Stimulated activated CD4-positive, alpha-beta T cell treated with anti-CD3 and anti-CD28 coated beads, Interleukin-1b, Interleukin-23, amount 100 ng/mL, for 24 hours (primary cell): ENCODE results near the gene EXOSC7.

Source experiments
- DNase-seq, 4 experiments: peaks; one replicate each; pipeline ENCODE4 v3.0.0-alpha.2; 2020; ENCODE audit warnings: low read depth in 4 of 4, low spot score in 1 of 4

Gene EXOSC7

GRCh38 chr3:44992555-44993470, 16.8 kb downstream of the EXOSC7 start:
- no peak for DNase-seq

DNA sequence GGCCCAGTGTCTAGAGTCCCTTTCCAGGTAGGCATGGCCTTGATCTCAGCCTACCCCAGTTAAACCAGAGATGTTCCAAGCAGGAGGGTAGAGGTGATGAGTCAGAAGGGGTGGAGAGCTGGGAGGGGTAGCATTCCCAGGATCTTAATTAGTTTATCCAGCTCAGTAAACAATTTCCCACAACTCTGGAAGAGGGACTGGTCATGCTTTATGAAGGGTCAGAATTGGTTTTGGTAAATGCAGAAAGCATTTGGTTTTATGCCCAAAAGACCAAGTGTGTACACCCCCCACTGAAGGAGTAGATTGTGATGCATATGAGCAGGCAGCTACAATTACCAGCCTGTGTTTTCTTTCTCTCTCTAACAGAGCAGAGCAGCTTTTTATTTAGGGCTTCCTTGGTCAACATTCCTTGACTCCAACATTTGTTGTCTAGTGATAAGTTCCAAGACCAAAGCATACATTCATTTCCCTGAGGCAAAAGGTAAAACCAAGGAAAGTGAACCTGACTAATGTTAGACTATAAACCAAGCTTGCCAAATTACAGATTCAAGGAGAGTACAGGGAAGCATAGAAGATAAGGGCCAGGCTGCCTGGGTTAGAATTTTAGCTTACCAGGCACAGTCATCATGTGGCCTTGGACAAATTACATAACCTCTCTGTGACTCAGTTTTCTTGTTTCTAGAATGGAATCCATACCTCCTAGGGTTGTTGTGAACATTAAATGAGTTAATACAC, 17.6 kb downstream of the EXOSC7 start:
- no peak for DNase-seq

DNA sequence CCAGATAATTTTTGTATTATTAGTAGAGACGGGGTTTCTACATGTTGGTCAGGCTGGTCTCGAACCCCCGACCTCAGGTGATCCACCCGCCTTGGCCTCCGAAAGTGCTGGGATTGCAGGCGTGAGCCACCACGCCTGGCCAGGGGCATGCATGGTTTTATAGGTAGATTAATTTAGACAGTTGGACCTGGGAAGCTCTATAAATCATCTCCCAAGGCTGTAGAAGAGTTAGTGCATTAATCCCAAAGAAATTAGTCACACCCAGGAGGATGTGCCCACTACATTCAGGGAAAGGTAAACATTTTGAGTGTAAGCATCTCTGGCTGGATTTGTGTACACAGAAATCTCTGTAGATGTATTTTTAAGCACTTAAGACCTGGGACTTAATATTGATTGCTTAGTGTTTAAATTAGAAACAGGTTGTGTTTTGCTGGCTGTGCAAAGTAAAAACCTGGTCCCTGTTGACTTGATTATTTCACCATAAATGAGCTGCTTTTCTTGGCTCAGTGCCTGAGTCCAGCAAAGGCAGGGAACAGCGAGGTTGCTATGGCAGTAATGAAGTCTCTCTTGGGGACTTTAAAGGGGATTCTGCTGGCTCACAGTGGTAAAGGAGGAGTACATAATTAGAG, 19.2 kb downstream of the EXOSC7 start:
- DNase-seq, result no peak

DNA sequence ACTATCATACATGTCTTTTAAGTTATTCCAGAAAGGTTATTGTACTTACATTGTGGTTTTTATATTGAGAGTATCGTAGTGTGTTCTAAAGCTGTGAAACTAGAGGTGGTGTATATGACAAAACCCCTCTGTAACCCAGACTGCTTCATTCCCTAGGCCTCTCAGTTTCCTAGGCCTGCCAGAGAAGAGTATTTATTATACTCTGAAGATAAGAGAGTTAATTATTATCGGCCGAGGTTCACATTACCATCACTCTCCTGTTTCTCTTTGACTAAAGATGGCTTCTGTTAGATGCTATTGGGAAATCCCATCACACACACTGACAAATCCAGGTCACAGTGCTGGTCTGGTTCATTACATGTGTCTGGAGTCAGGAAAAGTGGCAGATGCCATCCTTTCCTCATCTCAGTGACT, 20.5 kb downstream of the EXOSC7 start:
- no peak for DNase-seq

DNA sequence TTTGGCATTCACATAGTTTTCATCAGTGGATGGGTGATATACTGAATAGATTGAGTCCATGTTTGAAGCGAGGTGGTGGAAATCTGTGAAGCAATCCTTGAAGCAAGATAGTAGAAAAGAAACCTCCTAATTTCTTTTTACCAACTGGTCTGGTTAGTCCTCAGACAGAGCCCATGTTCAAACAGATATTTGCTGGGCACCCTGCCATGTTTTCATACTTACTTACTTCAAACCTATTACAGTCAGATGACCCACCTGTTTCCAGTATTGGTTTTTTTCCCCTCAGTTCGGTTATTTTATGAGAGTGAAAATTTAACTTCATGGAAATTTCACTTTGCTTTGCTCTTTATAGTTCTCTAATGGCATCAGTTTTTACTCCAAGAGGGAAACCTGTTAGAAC, 23.7 kb downstream of the EXOSC7 start:
- DNase-seq, result no peak

DNA sequence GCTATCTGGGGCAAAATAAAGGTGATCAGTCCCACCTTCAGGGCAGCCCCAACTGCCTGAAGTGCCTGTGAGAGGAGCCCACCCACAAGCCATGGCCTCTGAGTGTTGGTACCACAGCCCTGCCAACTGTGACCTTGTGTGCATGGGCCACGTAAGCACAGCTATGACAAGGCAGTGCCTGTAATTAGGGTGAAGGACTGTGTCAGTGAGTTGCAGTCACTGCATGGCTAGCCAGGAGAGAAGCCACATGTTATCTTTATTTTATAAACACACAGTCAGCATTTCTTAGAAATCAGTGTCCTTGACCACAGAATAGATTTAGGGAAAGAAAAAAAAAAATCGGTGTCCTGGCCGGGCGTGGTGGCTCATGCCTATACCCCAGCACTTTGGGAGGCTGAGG, 24.8 kb downstream of the EXOSC7 start:
- DNase-seq, result no peak

DNA sequence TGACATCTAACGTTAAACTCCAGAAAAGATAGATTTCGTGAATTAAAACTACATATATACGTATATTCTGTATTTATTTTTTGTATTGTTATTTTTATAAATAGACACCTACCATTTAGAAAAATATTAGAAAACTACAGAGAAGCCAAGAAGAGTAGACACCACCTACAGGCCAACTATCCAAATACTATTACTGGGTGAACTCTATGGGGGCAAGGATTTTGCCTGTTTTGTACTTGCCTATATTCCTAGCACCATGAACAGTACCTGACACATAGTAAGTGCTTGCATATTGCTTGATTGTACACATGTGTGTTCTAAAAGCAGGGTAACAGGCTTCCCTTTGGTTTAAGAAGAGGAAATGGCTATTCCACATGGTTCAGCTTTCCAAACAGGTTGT, 25.7 kb downstream of the EXOSC7 start:
- no peak for DNase-seq

- no peak for DNase-seq
Measured at GRCh38 chr3:45002139-45002660, 26.2 kb downstream of the EXOSC7 start.

- DNase-seq, result no peak
Measured at GRCh38 chr3:45002720-45003119, 26.7 kb downstream of the EXOSC7 start.

DNA sequence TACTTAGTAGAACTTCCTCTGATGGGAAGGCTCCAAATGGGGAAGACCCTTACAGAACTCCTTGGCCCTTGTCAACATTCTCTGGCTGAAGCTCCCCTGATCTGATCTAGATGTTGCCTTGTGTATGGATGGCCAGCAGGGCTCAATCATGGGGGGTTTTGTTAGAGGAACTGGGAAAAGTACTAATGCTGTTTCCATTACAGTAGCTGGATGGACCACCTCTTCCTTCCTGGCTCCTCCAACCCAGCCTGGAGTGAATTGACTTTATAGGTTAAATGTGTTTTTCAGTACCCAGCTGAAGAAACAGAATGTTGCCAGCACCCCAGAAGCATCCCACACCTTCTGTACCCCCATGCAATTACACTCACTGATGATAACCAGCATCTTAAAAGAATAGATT, 27.4 kb downstream of the EXOSC7 start:
- DNase-seq, result no peak

GRCh38 chr3:45003859-45004258, 27.8 kb downstream of the EXOSC7 start:
- DNase-seq, result no peak

DNA sequence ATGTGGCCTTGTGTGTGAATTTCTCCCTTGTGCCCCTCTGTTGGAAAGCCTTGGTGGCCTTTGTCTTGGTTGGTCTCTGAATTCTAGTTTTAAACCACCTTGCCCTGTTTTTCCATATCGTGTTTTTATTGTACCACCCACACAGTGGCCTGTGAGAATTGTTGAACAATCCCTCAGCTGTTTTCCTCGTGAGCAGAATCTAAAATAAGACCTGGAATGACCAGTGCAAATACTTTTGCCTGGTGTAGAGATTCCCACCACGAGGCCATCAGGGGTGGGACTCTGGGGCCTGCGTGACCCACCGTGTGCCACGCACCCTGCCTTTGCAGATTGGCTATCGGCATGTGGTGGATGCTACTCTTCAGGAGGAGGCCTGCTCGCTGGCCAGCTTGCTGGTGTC, 31.0 kb downstream of the EXOSC7 start:
- DNase-seq, result no peak

GRCh38 chr3:45008117-45008516, 32.1 kb downstream of the EXOSC7 start:
- DNase-seq, result no peak

DNA sequence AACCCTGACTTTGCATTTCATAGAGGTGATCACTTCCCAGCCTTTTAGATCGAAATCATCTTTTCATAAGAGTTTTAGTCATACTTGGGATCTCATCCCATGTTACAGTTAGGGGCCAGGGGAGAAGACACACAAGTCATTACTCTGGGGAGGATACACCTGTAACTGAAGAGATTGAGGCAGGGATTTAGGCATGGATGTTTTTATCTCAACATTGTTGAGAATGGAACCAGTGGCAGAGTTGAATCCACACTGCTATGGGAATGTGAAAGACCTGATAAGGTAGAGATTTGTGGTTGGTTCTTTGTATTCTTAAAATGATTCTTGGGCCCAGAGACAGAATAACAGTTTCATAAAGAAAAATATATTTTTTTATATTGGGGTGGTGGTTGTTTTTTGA, 33.8 kb downstream of the EXOSC7 start:
- no peak for DNase-seq

DNA sequence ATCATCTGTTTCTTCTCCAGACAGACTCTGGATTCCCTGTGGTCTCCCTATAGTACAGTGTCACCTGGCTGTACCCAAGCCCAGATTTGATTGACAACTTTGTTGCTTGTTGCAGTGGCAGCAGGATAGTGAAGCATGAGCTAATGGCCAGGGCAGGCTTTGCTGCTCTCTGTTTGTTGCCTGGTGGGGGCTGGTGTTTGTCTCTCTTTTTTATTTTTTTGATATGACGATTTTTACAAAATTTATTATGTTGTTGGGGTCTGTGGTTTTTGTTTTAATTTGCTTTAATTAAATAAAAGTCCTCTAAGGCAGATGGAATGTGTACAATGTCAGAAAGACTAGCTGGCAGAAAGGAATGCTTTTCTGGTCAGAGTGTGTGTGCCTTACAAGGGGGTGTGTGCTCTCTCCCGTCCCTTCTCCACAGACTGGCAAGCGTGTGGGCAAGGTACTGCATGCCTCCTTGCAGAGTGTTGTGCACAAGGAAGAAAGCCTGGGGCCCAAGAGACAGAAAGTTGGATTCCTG, 34.8 kb downstream of the EXOSC7 start:
- no peak for DNase-seq

- DNase-seq, result no peak
Measured at GRCh38 chr3:45011756-45012508, 35.9 kb downstream of the EXOSC7 start.

DNA sequence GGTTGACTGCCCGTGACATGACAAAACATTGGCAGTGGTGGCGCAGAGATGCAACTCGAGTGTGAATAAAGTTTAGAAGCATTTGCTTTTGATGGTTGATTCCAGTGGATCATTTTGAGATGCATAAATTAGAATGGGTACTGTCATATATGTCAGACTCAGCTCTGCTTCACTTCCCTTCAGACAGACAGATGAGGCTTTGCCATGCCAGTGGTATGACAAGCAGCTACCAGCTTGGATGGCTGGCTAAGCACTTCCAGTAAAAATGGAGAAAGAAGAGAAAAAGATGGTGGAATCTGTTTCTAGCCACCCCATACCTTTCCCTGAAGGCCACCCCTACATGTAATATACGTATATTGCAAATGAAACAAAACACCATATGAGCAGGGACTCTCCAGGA, 36.5 kb downstream of the EXOSC7 start:
- DNase-seq, result no peak

- no peak for DNase-seq
Measured at GRCh38 chr3:45016916-45017315, 40.9 kb downstream of the EXOSC7 start.

GRCh38 chr3:45017821-45018220, 41.8 kb downstream of the EXOSC7 start:
- no peak for DNase-seq

- no peak for DNase-seq
Measured at GRCh38 chr3:45020534-45020933, 44.5 kb downstream of the EXOSC7 start.
